NK-92 treated with Interleukin-12 subunit alpha and Interleukin-12 subunit beta, amount 100 ng/mL, for 24 hours (cell line): Measurements from ENCODE around the gene LIMD2.

ENCODE experiments used
- DNase-seq: peaks from one replicate; lab custom pipeline; 2025; lab: John Stamatoyannopoulos, UW

Gene LIMD2

GRCh38 chr17:63681530-63681929 lies 18.4 kb downstream of the LIMD2 start:
- DNase-seq = no peak

DNA sequence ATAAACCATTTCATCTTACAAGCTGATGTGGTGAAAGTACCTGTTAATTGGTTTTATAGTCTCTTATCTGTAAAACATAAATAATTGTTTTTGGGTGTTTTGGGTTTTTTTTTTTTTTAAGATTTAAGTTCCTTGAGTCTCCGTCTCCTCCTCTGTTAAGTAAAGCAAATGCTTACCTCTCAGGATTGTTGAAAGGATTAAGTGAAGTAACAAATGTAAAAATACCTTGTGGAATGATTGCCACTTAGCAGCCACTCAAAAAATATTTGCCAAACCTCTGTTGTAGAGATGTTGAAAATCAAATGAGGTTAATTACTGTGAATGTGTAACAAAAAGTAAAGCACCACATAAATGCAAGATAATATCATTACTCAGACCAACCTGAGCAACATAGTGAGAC lies 19.2 kb downstream of the LIMD2 start:
- no peak for DNase-seq

DNA sequence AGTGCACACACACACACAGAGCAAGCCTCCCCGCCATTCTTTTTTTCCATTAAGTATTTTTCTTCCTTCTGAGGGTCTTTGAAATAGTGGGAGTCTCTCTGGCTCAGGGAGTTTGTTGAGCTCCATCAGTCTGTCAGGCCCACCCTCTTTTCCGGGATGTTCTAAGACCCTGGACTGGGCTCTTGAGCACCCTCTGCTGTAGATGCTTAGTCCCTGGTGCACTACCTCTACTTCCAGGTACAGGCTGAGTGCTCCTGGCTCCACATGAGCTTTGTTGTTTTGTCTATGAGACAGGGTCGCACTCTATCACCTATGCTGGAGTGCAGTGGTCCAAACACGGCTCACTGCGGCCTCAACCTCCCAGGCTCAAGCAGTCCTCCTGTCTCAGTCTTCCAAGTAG lies 20.7 kb downstream of the LIMD2 start:
- no peak for DNase-seq

- DNase-seq = no peak
Measured at GRCh38 chr17:63676584-63676983, 23.3 kb downstream of the LIMD2 start.

DNA sequence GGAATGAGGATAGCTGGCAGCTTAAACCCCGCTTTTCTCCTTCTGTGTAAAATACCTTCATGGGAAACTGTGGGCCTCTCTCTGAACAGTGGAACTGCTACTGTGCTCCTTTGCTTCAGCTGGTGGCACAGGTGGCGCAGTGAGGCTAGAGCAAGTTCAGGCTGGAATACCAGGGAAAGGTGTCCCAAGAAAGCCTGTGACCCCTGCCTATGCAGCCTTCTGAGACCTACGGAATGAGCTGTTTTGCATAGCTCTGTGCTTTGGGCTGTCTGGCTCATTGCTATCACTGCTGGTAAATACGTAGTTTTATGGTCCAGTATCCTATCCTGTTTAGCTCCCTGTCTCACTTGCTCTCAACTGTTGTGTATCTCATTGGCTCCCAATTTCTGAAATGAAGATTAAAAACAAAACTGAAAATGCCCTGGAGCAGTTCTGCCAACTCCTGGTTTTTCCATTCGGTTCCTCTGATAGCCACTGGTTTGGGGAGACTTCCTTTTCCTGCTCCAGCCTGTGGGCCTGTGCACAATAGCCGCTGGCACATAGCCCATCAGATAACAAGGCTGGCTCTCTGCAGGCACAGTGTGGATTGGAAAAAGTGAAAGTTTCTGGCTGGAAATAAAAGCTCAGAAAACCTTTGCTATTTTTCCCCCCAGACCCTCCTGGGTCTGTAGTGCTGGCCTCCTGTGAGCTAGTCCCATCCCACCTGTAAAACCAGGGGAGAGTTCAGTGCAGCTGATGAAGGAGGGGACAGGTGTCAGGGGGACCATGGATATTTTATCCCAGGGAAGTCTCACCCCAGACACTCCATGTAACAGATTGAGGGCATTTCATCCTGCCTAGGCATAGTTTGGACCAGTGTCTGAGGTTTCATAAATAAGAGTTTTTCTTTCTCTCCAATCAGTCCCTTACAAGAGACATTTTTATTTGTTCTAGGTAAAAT lies 24.0 kb downstream of the LIMD2 start:
- no peak for DNase-seq

DNA sequence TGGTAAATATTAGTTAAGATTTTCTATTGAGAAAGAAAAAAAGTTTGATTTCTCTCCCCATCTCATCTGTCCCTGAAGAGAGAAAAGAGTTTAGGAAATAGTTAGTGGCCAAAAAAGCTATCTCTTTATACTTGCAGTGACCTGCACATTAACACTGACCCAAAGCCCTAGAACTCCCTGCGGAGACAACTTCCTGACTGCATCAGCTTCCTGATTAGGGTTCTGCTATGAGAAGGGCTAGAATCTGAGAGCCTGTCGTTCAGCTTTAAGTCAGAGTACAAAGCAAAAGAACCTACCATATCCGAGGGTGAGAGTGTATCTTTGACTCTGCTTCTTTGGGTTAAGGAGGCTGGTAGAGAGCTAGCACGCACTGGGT lies 24.7 kb downstream of the LIMD2 start:
- no peak for DNase-seq

- no peak for DNase-seq
Measured at GRCh38 chr17:63672856-63673255, 27.1 kb downstream of the LIMD2 start.

GRCh38 chr17:63665527-63666214 lies 34.3 kb downstream of the LIMD2 start:
- no peak for DNase-seq

- DNase-seq = no peak
Measured at GRCh38 chr17:63659850-63660249, 40.1 kb downstream of the LIMD2 start.

- no peak for DNase-seq
Measured at GRCh38 chr17:63658366-63658765, 41.6 kb downstream of the LIMD2 start.

- no peak for DNase-seq
Measured at GRCh38 chr17:63657786-63658185, 42.1 kb downstream of the LIMD2 start.

DNA sequence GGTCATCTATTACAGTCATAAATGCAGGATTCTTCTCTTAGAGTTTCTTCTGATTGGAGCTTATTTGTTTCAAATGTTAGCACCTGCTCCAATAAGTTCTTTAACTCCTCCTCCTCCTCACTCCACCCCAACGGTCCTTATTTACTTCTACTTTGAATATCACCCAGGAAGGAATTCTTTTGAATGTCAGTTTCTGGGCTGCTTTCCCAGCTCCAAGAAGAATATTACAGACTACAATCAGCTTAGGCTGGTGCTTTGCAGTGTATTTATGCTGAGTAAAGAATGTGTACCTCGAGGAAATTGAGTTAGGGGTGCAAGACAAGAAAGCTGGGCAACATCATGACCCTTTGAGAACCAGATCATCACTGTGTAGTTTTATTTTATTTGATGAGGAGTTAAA lies 46.9 kb downstream of the LIMD2 start:
- no peak for DNase-seq

DNA sequence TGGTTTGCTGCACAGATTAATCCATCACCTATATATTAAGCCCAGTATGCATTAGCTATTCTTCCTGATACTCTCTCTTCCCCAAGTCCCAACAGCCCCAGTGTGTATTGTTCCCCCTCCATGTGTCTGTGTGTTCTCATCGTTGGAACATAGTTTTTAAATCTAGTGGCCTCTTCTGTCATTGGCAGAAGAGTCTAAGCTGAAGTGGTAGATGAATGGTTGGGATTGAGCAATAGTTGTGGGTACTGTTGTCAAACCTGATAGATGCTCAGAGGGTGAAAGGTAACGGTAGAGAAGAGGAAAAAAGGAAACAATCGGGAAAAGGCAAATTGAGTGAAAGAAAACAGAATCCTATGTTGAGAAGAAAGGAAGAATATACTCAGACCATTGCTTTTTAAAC lies 47.8 kb downstream of the LIMD2 start:
- DNase-seq = no peak

GRCh38 chr17:63649813-63650212 lies 50.1 kb downstream of the LIMD2 start:
- no peak for DNase-seq

DNA sequence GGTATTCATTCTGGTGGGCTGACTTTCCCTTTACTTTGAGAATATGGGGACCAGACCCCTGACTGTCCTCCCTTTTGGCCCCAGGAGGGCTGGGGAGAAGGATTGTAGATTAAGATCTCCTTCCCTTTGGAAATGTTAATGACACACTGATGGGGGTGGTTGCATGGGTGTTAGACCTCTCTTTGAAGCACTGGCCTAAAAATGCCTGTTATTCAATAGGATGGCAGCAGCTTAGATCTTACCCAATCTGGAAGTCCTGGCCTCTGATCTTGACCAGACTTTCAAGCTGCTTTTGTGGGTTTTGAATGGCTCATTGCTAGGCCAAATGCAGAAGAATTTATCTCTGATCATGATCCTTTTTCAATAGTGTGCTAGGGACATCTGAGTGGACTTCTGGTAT lies 52.0 kb downstream of the LIMD2 start:
- DNase-seq = no peak

DNA sequence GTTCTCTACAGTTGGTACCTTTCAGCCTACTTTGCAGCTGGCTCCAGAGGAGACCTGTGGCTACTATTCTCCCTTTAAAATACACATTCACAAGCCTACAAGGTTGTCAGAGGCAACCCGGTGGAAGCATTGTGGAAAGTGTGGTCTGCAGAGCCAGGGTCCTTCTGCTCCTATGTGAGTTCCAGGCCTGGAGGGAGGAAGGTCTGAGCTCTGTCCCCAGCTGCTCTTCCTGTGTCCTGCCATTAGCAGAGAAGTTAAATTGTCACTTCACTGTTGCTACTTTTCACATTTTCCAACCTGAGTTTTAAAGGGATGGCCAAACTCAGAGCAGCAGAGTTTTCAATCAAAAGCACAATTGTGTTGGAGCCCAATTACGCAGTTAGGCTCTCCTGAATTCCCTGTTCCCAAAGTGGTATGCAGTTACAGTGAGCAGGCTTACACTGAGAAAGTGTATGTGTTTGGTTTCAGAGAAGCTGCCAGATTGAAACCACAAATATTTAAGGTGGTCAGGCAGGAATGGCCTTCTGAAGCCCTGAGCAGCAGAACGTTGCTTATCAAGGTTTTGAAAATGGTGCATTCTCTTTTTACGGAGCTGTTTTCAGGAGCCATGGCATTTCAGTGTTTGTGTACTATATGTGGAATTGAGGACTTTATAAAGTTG lies 52.7 kb downstream of the LIMD2 start:
- DNase-seq = no peak

DNA sequence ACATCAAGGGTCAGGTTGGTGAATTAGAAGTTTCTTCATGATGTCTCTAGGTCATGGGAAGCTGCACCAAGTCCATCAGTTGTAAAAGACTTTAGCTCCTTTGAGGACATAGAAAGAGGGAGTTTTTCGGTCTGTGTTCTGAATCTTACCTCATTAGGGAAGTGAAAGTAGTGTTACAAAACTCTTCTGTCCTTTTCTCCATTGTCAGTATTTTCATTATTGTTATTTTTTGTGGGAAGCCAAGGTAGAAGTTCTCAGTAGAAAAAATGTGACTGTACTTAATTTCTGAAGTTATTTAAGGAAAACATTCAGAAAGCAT lies 53.5 kb downstream of the LIMD2 start:
- DNase-seq = no peak
